22Rv1 (cell line): ENCODE data around the gene SKIDA1.

Experiments used
- CTCF ChIP-seq: fragments of 450-650 bp; IDR thresholded peaks from 2 replicates; pipeline ENCODE4 v1.5.1; 2017; ENCODE audit warnings: mild to moderate bottlenecking
- ZFX ChIP-seq: fragments of 450-650 bp; IDR thresholded peaks from 2 replicates; pipeline ENCODE4 v1.6.1; 2017; ENCODE audit warnings: antibody characterized with exemption, borderline replicate concordance

- TF ChIP-seq CTCF = no peak
- no peak for TF ChIP-seq ZFX
Observed at GRCh38 chr10:21519941-21520436, 5.5 kb downstream of the SKIDA1 start.
